ENCODE measurements around the gene CCDC102B.
"Not testable (repeated sequence)": the region's sequence is repeated elsewhere in the genome, so short reads cannot be mapped to it uniquely, and the experiment has no call there.

Gene CCDC102B

GRCh38 chr18:68915061-68915460 lies 117.2 kb downstream of the CCDC102B start:
- no peak for DNase-seq

DNA sequence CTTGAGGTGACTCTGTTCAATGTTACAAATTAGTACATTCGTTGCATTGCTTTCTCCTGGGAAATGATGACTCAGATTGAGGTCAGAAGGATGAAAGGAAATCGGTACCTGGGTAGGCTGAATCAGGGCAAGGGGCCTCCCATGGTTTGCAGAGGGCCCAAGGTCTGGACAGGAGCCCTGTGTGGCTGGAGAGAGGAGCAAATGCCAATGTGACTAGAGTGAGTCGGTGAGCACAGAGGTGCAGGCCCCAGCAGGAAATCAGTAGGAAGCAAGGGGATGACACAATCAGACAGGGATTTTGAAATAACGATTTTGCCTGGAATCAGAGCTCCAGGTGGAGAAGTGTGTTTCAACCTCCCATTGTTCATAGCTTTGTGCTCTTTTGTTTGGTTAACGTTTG lies 118.9 kb downstream of the CCDC102B start:
- DNase-seq, result no peak

DNA sequence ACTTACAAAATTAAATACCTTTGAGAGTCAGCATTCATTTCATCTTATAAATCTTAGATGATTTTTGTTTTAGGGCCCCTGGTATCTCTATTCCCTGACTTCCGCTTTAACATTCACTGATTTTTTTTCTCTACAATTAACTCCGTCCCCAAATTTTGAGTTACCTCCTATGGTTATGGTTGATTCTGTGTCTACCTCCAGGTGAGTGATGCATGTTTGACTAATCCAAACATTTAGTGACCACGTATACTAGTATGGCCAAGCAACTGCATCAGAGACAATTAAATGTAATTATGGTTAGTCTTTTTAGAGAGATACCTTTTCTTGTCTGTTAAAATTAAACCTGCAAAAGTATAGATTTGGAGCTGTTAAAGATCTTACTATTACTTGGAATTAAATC lies 120.3 kb downstream of the CCDC102B start:
- peak in 1 of 3 donors; percentile 3 for DNase-seq

DNA sequence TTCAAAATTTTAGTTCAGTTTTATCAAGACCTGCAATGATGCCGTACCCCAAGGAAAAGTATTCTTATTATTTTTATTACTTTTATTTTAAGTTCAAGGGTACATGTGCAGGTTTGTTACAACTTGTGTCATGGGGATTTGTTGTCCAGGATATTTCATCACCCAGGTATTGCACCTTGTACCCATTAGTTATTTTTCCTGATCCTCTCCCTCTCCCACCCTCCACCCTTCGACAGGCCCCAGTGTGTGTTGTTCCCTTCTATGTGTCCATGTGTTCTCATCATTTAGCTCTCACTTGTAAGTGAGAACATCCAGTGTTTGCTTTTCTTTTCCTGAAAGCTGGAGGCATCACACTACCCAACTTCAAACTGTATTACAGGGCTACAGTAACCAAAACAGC lies 122.0 kb downstream of the CCDC102B start:
- peak in 1 of 3 donors; percentile 10 for DNase-seq

- DNase-seq, result peak in 1 of 3 donors; percentile 14
Measured at GRCh38 chr18:68922392-68922791, 124.5 kb downstream of the CCDC102B start.

DNA sequence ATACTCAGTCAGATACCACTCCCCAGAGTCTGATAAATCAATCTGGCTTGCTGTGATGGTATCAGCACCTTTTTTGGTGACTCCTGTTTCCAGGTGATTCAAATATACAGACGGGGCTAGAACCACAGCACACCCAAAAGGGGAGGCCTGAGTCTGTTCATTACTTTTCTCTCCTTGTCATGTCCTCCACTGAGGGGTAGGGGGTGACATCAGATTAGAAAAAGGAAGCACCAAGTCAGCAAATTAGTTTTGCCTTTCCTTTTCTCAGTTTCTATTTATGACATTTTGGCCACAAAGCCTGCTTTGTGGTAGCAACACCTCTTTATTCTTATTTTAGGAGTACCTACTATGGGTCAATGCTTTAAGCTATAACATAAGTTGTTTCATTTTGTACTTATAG lies 127.4 kb downstream of the CCDC102B start:
- peak in 1 of 3 donors; percentile 3 for DNase-seq

GRCh38 chr18:68928762-68929675 lies 131.1 kb downstream of the CCDC102B start:
- DNase-seq, result no peak

GRCh38 chr18:68935686-68936085 lies 137.8 kb downstream of the CCDC102B start:
- DNase-seq, result no peak

GRCh38 chr18:68937029-68937599 lies 139.2 kb downstream of the CCDC102B start:
- no peak for DNase-seq

DNA sequence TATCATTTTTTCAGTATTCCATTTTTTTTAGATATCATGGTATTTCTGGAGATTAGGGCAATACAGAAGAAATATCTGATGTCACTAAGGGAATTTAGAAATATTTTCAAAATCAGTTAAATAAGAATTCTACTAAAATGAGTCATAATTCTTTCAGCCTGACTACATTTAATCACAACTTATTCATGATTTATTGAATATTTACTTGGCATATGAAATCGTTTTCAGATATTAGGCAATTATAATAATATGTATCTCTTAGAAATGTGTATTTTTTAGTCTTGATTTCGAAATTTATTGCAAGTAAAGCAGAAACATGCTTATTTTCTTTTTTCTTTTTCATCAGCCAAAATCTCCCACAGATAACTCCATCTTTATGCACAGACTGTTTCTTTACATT lies 142.2 kb downstream of the CCDC102B start:
- no peak for DNase-seq

DNA sequence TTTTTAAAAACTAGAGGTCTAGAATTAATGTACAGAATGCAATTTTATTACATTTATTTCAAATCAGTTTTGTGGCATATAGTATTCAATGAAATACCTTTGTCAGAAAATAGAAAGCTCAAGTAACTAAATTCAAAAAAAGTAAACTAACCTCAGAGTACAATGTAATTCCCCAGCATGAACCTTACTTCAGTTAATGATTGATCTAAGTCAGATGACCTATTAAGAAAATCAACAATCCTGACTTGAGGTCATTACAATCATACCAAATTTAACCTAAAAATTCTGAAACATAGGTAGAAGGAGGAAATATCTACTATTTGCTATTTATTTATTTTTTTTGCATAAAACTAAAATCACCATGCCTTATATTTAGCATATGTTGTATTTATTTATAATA lies 142.9 kb downstream of the CCDC102B start:
- DNase-seq, result no peak

DNA sequence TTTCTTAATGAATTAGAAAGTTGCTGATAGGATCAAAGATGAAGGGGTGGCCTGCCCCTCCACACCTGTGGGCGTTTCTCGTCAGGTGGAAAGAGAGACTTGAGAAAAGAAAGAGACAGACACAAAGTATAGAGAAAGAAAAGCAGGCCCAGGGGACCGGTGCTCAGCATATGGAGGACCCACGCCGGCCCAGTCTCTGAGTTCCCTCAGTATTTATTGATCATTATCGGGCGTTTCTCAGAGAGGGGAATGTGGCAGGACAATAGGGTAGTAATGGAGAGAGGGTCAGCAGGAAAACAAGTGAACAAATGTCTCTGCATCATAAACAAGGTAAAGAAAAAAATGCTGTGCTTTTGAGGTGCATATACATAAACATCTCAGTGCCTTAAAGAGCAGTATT lies 144.3 kb downstream of the CCDC102B start:
- DNase-seq, result no peak

DNA sequence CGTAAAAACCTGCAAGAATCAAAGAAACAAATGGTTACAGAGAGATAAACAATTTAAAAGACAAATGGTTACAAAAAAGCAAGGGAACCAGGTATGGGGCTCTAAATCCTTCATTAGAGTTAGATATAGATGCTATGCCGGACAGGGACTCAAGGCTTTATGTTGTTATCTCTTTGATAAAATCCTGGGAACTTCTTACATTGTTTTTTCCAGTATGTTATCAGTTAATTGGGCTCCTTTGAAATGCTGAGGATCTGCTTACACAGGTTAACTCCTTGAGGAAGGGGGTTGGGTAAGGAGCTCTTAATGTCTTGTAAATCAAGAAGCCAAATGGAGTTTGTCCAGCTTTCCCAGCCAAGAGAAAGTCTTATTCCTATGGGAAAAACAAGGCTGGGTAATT lies 146.0 kb downstream of the CCDC102B start:
- DNase-seq, result not testable (repeated sequence)

- no peak for DNase-seq
Measured at GRCh38 chr18:68944330-68944729, 146.4 kb downstream of the CCDC102B start.

DNA sequence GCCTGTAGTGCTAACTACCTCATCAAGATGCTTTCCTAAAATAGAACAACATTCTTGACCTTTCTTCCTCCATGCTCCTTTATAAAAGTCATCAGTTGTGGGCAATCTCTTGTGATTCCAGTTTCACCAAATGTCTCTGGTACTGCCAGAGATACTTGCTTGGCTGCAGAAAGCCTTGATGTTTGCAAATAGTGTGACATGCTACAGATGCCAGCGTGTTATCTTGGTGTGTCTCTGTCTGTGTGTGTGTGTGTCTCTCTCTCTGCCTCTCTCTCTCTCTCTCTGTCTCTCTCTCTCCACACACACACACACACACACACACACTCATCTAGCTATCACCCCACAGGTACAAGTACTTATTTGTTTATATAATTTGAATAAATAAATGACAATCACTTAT lies 146.9 kb downstream of the CCDC102B start:
- DNase-seq, result no peak

- no peak for DNase-seq
Measured at GRCh38 chr18:68948622-68949021, 150.7 kb downstream of the CCDC102B start.

GRCh38 chr18:68954738-68955137 lies 156.9 kb downstream of the CCDC102B start:
- no peak for DNase-seq

GRCh38 chr18:68956650-68957049 lies 158.8 kb downstream of the CCDC102B start:
- no peak for DNase-seq

DNA sequence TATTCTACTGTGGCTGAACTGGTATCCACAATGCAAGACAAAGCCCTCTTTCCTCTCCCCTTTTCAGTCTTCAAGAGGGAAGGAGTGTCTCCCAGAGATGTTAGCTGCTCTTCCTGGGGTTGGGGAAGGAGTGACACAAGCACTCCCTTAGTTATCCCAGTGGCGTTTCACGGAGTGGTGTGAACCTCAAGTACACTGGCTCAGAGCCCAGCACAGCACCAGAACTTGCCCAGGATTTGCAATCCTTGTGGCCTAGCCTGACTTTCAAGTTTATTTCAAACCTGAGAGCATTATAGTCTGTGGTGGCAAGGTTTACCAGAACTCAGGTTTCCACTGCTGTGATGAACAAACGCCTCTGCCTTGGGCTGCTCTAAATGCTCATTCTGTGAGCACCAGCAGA lies 162.5 kb downstream of the CCDC102B start:
- no peak for DNase-seq

DNA sequence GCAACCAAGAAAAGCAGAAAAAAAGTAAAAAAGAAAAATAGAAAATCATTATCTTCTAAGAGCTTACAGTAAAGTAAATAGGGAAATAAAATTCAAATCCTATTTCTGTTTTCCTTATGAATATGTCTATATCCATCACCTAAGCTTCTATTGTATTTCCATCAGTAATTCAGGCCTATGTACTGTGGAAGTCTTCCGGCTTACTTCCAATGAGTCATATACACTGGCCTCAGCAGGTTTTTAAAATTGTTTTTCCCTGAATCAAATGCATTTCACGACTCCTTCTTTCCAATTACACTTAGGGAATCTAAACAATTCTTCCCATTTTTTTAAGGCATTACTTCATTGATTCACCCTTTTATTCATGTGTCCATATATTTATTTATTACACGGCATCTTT lies 164.7 kb downstream of the CCDC102B start:
- no peak for DNase-seq

DNA sequence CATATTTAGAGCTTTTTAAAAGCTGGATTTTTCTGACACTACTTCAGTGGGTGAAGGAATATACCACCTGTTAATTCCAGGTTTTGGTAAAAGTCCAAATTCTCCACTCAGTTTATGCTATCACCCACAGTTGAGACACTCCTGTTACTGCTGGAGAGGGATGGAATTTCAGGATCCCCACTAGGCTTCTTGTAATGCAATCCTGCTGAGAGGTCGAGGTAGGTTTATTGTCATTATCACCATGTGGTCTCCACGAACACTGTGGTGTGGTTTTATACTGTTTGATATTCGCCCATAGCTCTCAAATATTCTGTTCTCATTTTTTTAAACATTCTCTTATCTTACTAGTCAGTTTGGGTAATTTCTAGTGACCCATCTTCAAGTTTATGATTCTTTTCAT lies 167.9 kb downstream of the CCDC102B start:
- DNase-seq, result no peak

DNA sequence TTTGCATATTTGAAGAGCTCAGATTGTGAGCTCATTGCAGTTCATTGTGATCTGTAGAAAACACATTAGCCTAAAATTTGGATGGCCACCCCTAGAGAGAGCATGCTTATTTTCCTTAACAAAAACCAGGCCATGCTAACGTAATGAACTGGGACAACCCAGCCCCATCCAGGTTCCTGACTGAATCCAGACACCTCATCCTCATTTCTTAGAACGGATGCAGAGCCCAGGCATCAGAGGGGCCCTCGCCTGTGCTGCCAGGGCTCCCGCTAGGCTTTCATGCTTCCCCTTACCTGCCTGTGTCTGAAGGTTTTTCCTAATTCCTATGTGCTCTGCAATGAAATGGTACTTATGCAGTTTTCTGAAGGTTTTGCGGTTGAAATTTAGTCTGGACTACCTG lies 171.1 kb downstream of the CCDC102B start:
- DNase-seq, result no peak

- DNase-seq, result no peak
Measured at GRCh38 chr18:68972176-68972575, 174.3 kb downstream of the CCDC102B start.

DNA sequence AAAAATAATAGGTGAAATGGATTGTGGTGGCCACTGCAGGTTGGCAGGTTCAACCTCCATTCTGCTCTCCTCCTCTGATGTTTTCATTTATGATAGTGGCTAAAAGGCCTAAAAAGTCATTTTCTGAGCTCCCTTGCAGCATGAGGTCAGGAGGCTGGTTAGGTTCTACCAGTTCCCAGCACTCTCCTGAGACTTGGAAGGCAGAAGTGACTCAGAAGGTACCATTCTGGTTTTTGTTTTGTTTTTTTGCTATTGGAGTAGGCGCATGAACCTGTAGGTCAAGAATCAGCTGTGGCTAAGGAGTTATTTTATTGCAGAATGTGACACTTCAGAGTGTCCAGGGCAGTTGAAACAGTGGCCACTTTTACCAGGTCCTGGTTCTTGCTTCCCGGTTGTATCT lies 181.9 kb downstream of the CCDC102B start:
- no peak for DNase-seq

- DNase-seq, result no peak
Measured at GRCh38 chr18:68983126-68983525, 185.2 kb downstream of the CCDC102B start.

Measured in suppressor macrophage treated with lipopolysaccharide for 1 hour (primary cell).